BLaER1 treated with 17β-estradiol and CSF1 and Interleukin-3, amounts not matched to agents 10 nM and 100 nM (cell line): ENCODE results near the gene FGFRL1.
A peak's percentile ranks its signal among the peaks of the same experiment; 100 is the strongest.
"Not testable (repeated sequence)": the region's sequence is repeated elsewhere in the genome, so short reads cannot be mapped to it uniquely, and the experiment has no call there.

ENCODE experiments used
- H3K27ac ChIP-seq, 11 experiments: shearing (Covaris generic); formaldehyde crosslinking; 2 replicates each; pipeline ENCODE4 v1.8.1; 2022
- H3K27me3 ChIP-seq, 11 experiments: shearing (Covaris generic); formaldehyde crosslinking; 2 replicates each; pipeline ENCODE4 v1.8.1; 2022
- H3K36me3 ChIP-seq, 11 experiments: shearing (Covaris generic); formaldehyde crosslinking; 2 replicates each; pipeline ENCODE4 v1.8.1; 2022
- H3K4me1 ChIP-seq, 10 experiments: shearing (Covaris generic); formaldehyde crosslinking; 2 replicates each; pipeline ENCODE4 v1.8.1; 2022
- H3K4me2 ChIP-seq, 11 experiments: shearing (Covaris generic); formaldehyde crosslinking; 2 replicates each; pipeline ENCODE4 v1.8.1; 2022
- H3K4me3 ChIP-seq, 10 experiments: shearing (Covaris generic); formaldehyde crosslinking; 2 replicates each; pipeline ENCODE4 v1.8.1; 2022
- H3K9ac ChIP-seq, 11 experiments: shearing (Covaris generic); formaldehyde crosslinking; 2 replicates each; pipeline ENCODE4 v1.8.1; 2022
- H3K9me3 ChIP-seq, 11 experiments: shearing (Covaris generic); formaldehyde crosslinking; replicated peaks in 1 of 11; 2 replicates each; pipeline ENCODE4 v1.8.1; 2022
- H4K20me1 ChIP-seq, 11 experiments: shearing (Covaris generic); formaldehyde crosslinking; 2 replicates each; pipeline ENCODE4 v1.8.1; 2022
- Cebpa-rat ChIP-seq, 11 experiments: shearing (Covaris generic); IDR thresholded peaks; 2 replicates each; pipeline ENCODE4 v1.8.1; 2022

FGFRL1 gene

GRCh38 chr4:1049591-1049905, 38.1 kb downstream of the FGFRL1 start:
- Histone ChIP-seq H3K9me3 (peaks cover 9 to 28% (median 17%) of the 10 kb centered on the region in 11 experiments; a peak in 20 of 22 replicates), H3K4me3 (peak overlapping the region in 4 of 10 experiments; percentile 13 to 42 (median 25); a peak in 5 of 20 replicates), H3K27ac (peak overlapping the region in 3 of 11 experiments; percentile 9 to 22 (median 21); a peak in 1 of 22 replicates), H4K20me1 (peaks cover 0 to 24% (median 9%) of the 10 kb centered on the region in 11 experiments; a peak in 11 of 22 replicates), H3K4me2 (peak overlapping the region; percentile 78 to 92 (median 87)), H3K9ac (no peak overlapping the region), H3K27me3 (peaks cover 58 to 90% (median 76%) of the 10 kb centered on the region in 11 experiments), H3K4me1 (peaks cover 41 to 74% (median 54%) of the 10 kb centered on the region in 10 experiments), H3K36me3 (no peaks in the 10 kb centered on the region; a peak in 1 of 22 replicates)
- no peak for TF ChIP-seq Cebpa-rat (IDR thresholded peaks at IDR 0.05)

GRCh38 chr4:1050486-1051213, 39.2 kb downstream of the FGFRL1 start:
- Histone ChIP-seq H3K4me1 (peaks cover 46 to 72% (median 58%) of the 10 kb centered on the region in 10 experiments), H3K36me3 (no peaks in the 10 kb centered on the region; a peak in 1 of 22 replicates), H3K9me3 (peaks cover 9 to 28% (median 17%) of the 10 kb centered on the region in 11 experiments; a peak in 20 of 22 replicates), H4K20me1 (peaks cover 0 to 29% (median 12%) of the 10 kb centered on the region in 11 experiments; a peak in 12 of 22 replicates), H3K4me3 (no peak overlapping the region), H3K9ac (no peak overlapping the region), H3K4me2 (peak overlapping the region; percentile 78 to 92 (median 87)), H3K27me3 (peaks cover 54 to 86% (median 73%) of the 10 kb centered on the region in 11 experiments), H3K27ac (no peak overlapping the region)
- TF ChIP-seq Cebpa-rat (IDR thresholded peaks at IDR 0.05), result no peak

GRCh38 chr4:1051472-1051871, 40.0 kb downstream of the FGFRL1 start:
- Histone ChIP-seq H3K9me3 (peaks cover 9 to 28% (median 17%) of the 10 kb centered on the region in 11 experiments; a peak in 20 of 22 replicates), H3K4me1 (peaks cover 54 to 79% (median 65%) of the 10 kb centered on the region in 10 experiments), H4K20me1 (peaks cover 0 to 30% (median 16%) of the 10 kb centered on the region in 11 experiments; a peak in 14 of 22 replicates), H3K27ac (no peak overlapping the region), H3K9ac (no peak overlapping the region), H3K4me2 (peak overlapping the region; percentile 78 to 92 (median 87); a peak in 20 of 22 replicates), H3K36me3 (no peaks in the 10 kb centered on the region; a peak in 1 of 22 replicates), H3K27me3 (peaks cover 60 to 91% (median 79%) of the 10 kb centered on the region in 11 experiments), H3K4me3 (peak overlapping the region in 1 of 10 experiments; percentile 11; a peak in 1 of 20 replicates)
- TF ChIP-seq Cebpa-rat (IDR thresholded peaks at IDR 0.05), result no peak

- TF ChIP-seq Cebpa-rat (IDR thresholded peaks at IDR 0.05), result no peak
- no peak overlapping the region for H3K9ac ChIP-seq
Measured at GRCh38 chr4:1052231-1052671, 40.8 kb downstream of the FGFRL1 start.

GRCh38 chr4:1053080-1053661, 41.7 kb downstream of the FGFRL1 start:
- TF ChIP-seq Cebpa-rat (IDR thresholded peaks at IDR 0.05), result no peak
- no peak overlapping the region for H3K9ac ChIP-seq
- no peaks in the 10 kb centered on the region; a peak in 1 of 22 replicates for H3K36me3 ChIP-seq
- peaks cover 46 to 66% (median 54%) of the 10 kb centered on the region in 10 experiments for H3K4me1 ChIP-seq
- peaks cover 0 to 36% (median 24%) of the 10 kb centered on the region in 11 experiments; a peak in 17 of 22 replicates for H4K20me1 ChIP-seq
- H3K9me3 ChIP-seq, result peaks cover 9 to 28% (median 17%) of the 10 kb centered on the region in 11 experiments; a peak in 20 of 22 replicates
- H3K27ac ChIP-seq, result no peak overlapping the region
- no peak overlapping the region; a peak in 1 of 20 replicates for H3K4me3 ChIP-seq
- peak overlapping the region in 3 of 11 experiments; percentile 24 to 63 (median 49); a peak in 6 of 22 replicates for H3K4me2 ChIP-seq
- peaks cover 67 to 93% (median 81%) of the 10 kb centered on the region in 11 experiments for H3K27me3 ChIP-seq

More at GRCh38 chr4:1052231-1052671, 40.8 kb downstream of the FGFRL1 start:
- Histone ChIP-seq H3K27ac (no peak overlapping the region), H3K4me2 (no peak overlapping the region; a peak in 1 of 22 replicates), H3K9me3 (peaks cover 9 to 28% (median 17%) of the 10 kb centered on the region in 11 experiments; a peak in 20 of 22 replicates), H3K4me1 (peaks cover 54 to 75% (median 62%) of the 10 kb centered on the region in 10 experiments), H3K4me3 (peak overlapping the region in 2 of 10 experiments; percentile 4 to 11; a peak in 3 of 20 replicates), H3K27me3 (peaks cover 63 to 93% (median 80%) of the 10 kb centered on the region in 11 experiments), H3K36me3 (no peaks in the 10 kb centered on the region; a peak in 1 of 22 replicates), H4K20me1 (peaks cover 0 to 37% (median 21%) of the 10 kb centered on the region in 11 experiments; a peak in 15 of 22 replicates)

GRCh38 chr4:1053891-1054290, 42.5 kb downstream of the FGFRL1 start:
- not testable (repeated sequence) for H3K36me3 ChIP-seq, H3K9ac ChIP-seq, H3K27ac ChIP-seq, H3K4me2 ChIP-seq, H3K4me3 ChIP-seq
- peaks cover 0 to 43% (median 31%) of the 10 kb centered on the region in 11 experiments; a peak in 18 of 22 replicates for H4K20me1 ChIP-seq
- H3K9me3 ChIP-seq, result peaks cover 9 to 28% (median 17%) of the 10 kb centered on the region in 11 experiments; a peak in 20 of 22 replicates
- peaks cover 44 to 60% (median 53%) of the 10 kb centered on the region in 10 experiments for H3K4me1 ChIP-seq
- H3K27me3 ChIP-seq, result peaks cover 75 to 98% (median 84%) of the 10 kb centered on the region in 11 experiments

- peaks cover 0 to 50% (median 37%) of the 10 kb centered on the region in 11 experiments; a peak in 18 of 22 replicates for H4K20me1 ChIP-seq
- H3K27ac ChIP-seq, H3K4me2 ChIP-seq, H3K9ac ChIP-seq, H3K36me3 ChIP-seq, H3K4me3 ChIP-seq: not testable (repeated sequence)
- peaks cover 9 to 23% (median 17%) of the 10 kb centered on the region in 11 experiments; a peak in 20 of 22 replicates for H3K9me3 ChIP-seq
- H3K27me3 ChIP-seq, result peaks cover 79 to 98% (median 93%) of the 10 kb centered on the region in 11 experiments
- H3K4me1 ChIP-seq, result peaks cover 42 to 56% (median 52%) of the 10 kb centered on the region in 10 experiments
Measured at GRCh38 chr4:1054696-1055242, 43.3 kb downstream of the FGFRL1 start.

GRCh38 chr4:1055243-1055701, 43.8 kb downstream of the FGFRL1 start:
- H4K20me1 ChIP-seq, result peaks cover 0 to 50% (median 37%) of the 10 kb centered on the region in 11 experiments; a peak in 18 of 22 replicates
- peaks cover 37 to 52% (median 48%) of the 10 kb centered on the region in 10 experiments for H3K4me1 ChIP-seq
- not testable (repeated sequence) for H3K27ac ChIP-seq, H3K9ac ChIP-seq, H3K36me3 ChIP-seq
- peaks cover 84 to 99% (median 96%) of the 10 kb centered on the region in 11 experiments for H3K27me3 ChIP-seq
- H3K4me3 ChIP-seq, result peak overlapping the region in 9 of 10 experiments; percentile 6 to 59 (median 33); a peak in 13 of 20 replicates
- peaks cover 9 to 23% (median 17%) of the 10 kb centered on the region in 11 experiments; a peak in 20 of 22 replicates for H3K9me3 ChIP-seq
- peak overlapping the region; percentile 53 to 89 (median 72); a peak in 21 of 22 replicates for H3K4me2 ChIP-seq
